ENCODE data around the gene CENPO.

CENPO gene

GRCh38 chr2:24859968-24860600 lies 66.9 kb downstream of the CENPO start:
- Histone ChIP-seq H3K4me1 (ENCODE audit: control insufficient read depth, insufficient read depth, low read depth, low read length) (peaks cover 6% of the 10 kb centered on the region), H2BK15ac (ENCODE audit: low read depth, poor library complexity, severe bottlenecking) (no peak overlapping the region), H4K91ac (ENCODE audit: low read length) (peak overlapping the region; percentile 78), H3K4ac (ENCODE audit: low read depth in 1 of 2, low read length in 2 of 2) (no peak overlapping the region), H2AK5ac (ENCODE audit: low read length, severe bottlenecking) (no peak overlapping the region), H3K27ac (ENCODE audit: low read length, poor library complexity, severe bottlenecking) (no peak overlapping the region), H3K9ac (ENCODE audit: low read length) (no peak overlapping the region), H2AFZ (ENCODE audit: low read depth, low read length) (no peak overlapping the region), H3K14ac (ENCODE audit: low read length in 2 of 2) (no peak overlapping the region), H3K18ac (ENCODE audit: low read depth in 1 of 2, low read length in 2 of 2) (no peak overlapping the region), H3K4me3 (ENCODE audit: insufficient read depth in 1 of 2, low read depth in 1 of 2, low read length in 2 of 2) (no peak overlapping the region), H3K4me2 (ENCODE audit: low read length, poor library complexity, severe bottlenecking) (no peak overlapping the region), H2BK12ac (ENCODE audit: low read length in 2 of 2) (peak overlapping the region; percentile 11 to 49), H3K27me3 (ENCODE audit: control insufficient read depth in 1 of 2, insufficient read depth in 1 of 2, low read length in 2 of 2) (no peaks in the 10 kb centered on the region), H2BK5ac (ENCODE audit: low read depth, low read length, poor library complexity, severe bottlenecking) (no peak overlapping the region), H3K9me3 (ENCODE audit: control insufficient read depth, low read length) (no peaks in the 10 kb centered on the region), H4K8ac (ENCODE audit: low read length) (peak overlapping the region; percentile 57), H2BK120ac (ENCODE audit: low read depth, low read length) (no peak overlapping the region), H3K79me1 (replicated peaks; ENCODE audit: low read length, poor library complexity, severe bottlenecking) (peaks cover 7% of the 10 kb centered on the region), H3K36me3 (ENCODE audit: control insufficient read depth in 1 of 2, insufficient read depth in 2 of 2, low read depth in 1 of 2, low read length in 2 of 2) (peaks cover 0 to 3% of the 10 kb centered on the region in 2 experiments), H3K23ac (ENCODE audit: low read length in 2 of 2) (no peak overlapping the region)
- WGBS, result 98% methylated on average over 12 of the region's 15 CpGs
- DNase-seq, result no peak

- no peak overlapping the region for H3K23ac ChIP-seq (ENCODE audit: low read length in 2 of 2)
- H3K18ac ChIP-seq (ENCODE audit: low read depth in 1 of 2, low read length in 2 of 2), result no peak overlapping the region
- no peak overlapping the region for H3K4ac ChIP-seq (ENCODE audit: low read depth in 1 of 2, low read length in 2 of 2)
- no peak overlapping the region for H4K91ac ChIP-seq (ENCODE audit: low read length)
- H3K14ac ChIP-seq (ENCODE audit: low read length in 2 of 2), result no peak overlapping the region
- H3K4me3 ChIP-seq (ENCODE audit: insufficient read depth in 1 of 2, low read depth in 1 of 2, low read length in 2 of 2), result no peak overlapping the region
- H2BK120ac ChIP-seq (ENCODE audit: low read depth, low read length), result no peak overlapping the region
- peaks cover 5% of the 10 kb centered on the region for H3K4me1 ChIP-seq (ENCODE audit: control insufficient read depth, insufficient read depth, low read depth, low read length)
- no peak overlapping the region for H2BK12ac ChIP-seq (ENCODE audit: low read length in 2 of 2)
- no peak overlapping the region for H2AFZ ChIP-seq (ENCODE audit: low read depth, low read length)
- H3K27ac ChIP-seq (ENCODE audit: low read length, poor library complexity, severe bottlenecking), result no peak overlapping the region
- peaks cover 0 to 3% of the 10 kb centered on the region in 2 experiments for H3K36me3 ChIP-seq (ENCODE audit: control insufficient read depth in 1 of 2, insufficient read depth in 2 of 2, low read depth in 1 of 2, low read length in 2 of 2)
- peak overlapping the region; percentile 14 for H4K8ac ChIP-seq (ENCODE audit: low read length)
- no peak overlapping the region for H2AK5ac ChIP-seq (ENCODE audit: low read length, severe bottlenecking)
- no peak overlapping the region for H3K4me2 ChIP-seq (ENCODE audit: low read length, poor library complexity, severe bottlenecking)
- H3K79me1 ChIP-seq (replicated peaks; ENCODE audit: low read length, poor library complexity, severe bottlenecking), result peaks cover 8% of the 10 kb centered on the region
- 98% methylated on average over 7 of the region's 7 CpGs for WGBS
- no peak overlapping the region for H3K9ac ChIP-seq (ENCODE audit: low read length)
- H3K27me3 ChIP-seq (ENCODE audit: control insufficient read depth in 1 of 2, insufficient read depth in 1 of 2, low read length in 2 of 2), result no peaks in the 10 kb centered on the region
- H2BK15ac ChIP-seq (ENCODE audit: low read depth, poor library complexity, severe bottlenecking), result no peak overlapping the region
- DNase-seq, result no peak
- H3K9me3 ChIP-seq (ENCODE audit: control insufficient read depth, low read length), result no peaks in the 10 kb centered on the region
- no peak overlapping the region for H2BK5ac ChIP-seq (ENCODE audit: low read depth, low read length, poor library complexity, severe bottlenecking)
Measured at GRCh38 chr2:24860631-24861030, 67.4 kb downstream of the CENPO start.

GRCh38 chr2:24861500-24861899 lies 68.3 kb downstream of the CENPO start:
- H3K27me3 ChIP-seq (ENCODE audit: control insufficient read depth in 1 of 2, insufficient read depth in 1 of 2, low read length in 2 of 2), result no peaks in the 10 kb centered on the region
- no peak overlapping the region for H3K4me3 ChIP-seq (ENCODE audit: insufficient read depth in 1 of 2, low read depth in 1 of 2, low read length in 2 of 2)
- peaks cover 1% of the 10 kb centered on the region for H3K4me1 ChIP-seq (ENCODE audit: control insufficient read depth, insufficient read depth, low read depth, low read length)
- no peak overlapping the region for H2BK5ac ChIP-seq (ENCODE audit: low read depth, low read length, poor library complexity, severe bottlenecking)
- H2BK120ac ChIP-seq (ENCODE audit: low read depth, low read length), result no peak overlapping the region
- H3K27ac ChIP-seq (ENCODE audit: low read length, poor library complexity, severe bottlenecking), result no peak overlapping the region
- H3K79me1 ChIP-seq (replicated peaks; ENCODE audit: low read length, poor library complexity, severe bottlenecking), result peaks cover 10% of the 10 kb centered on the region
- no peak overlapping the region for H3K23ac ChIP-seq (ENCODE audit: low read length in 2 of 2)
- H3K36me3 ChIP-seq (ENCODE audit: control insufficient read depth in 1 of 2, insufficient read depth in 2 of 2, low read depth in 1 of 2, low read length in 2 of 2), result peaks cover 0 to 3% of the 10 kb centered on the region in 2 experiments
- H2BK12ac ChIP-seq (ENCODE audit: low read length in 2 of 2), result no peak overlapping the region
- no peak overlapping the region for H3K18ac ChIP-seq (ENCODE audit: low read depth in 1 of 2, low read length in 2 of 2)
- no peak overlapping the region for H3K4me2 ChIP-seq (ENCODE audit: low read length, poor library complexity, severe bottlenecking)
- no peaks in the 10 kb centered on the region for H3K9me3 ChIP-seq (ENCODE audit: control insufficient read depth, low read length)
- peak overlapping the region; percentile 29 for H3K9ac ChIP-seq (ENCODE audit: low read length)
- no peak overlapping the region for H2AK5ac ChIP-seq (ENCODE audit: low read length, severe bottlenecking)
- H3K14ac ChIP-seq (ENCODE audit: low read length in 2 of 2), result no peak overlapping the region
- no peak overlapping the region for H4K8ac ChIP-seq (ENCODE audit: low read length)
- no peak overlapping the region for H4K91ac ChIP-seq (ENCODE audit: low read length)
- no peak overlapping the region for H3K4ac ChIP-seq (ENCODE audit: low read depth in 1 of 2, low read length in 2 of 2)
- no peak overlapping the region for H2BK15ac ChIP-seq (ENCODE audit: low read depth, poor library complexity, severe bottlenecking)
- no peak overlapping the region for H2AFZ ChIP-seq (ENCODE audit: low read depth, low read length)
- DNase-seq, result no peak
- 94% methylated on average over 10 of the region's 11 CpGs for WGBS

- Histone ChIP-seq H2BK120ac (ENCODE audit: low read depth, low read length) (no peak overlapping the region), H3K14ac (ENCODE audit: low read length in 2 of 2) (no peak overlapping the region), H2BK12ac (ENCODE audit: low read length in 2 of 2) (no peak overlapping the region), H3K9ac (ENCODE audit: low read length) (no peak overlapping the region), H2BK5ac (ENCODE audit: low read depth, low read length, poor library complexity, severe bottlenecking) (no peak overlapping the region), H2AK5ac (ENCODE audit: low read length, severe bottlenecking) (no peak overlapping the region), H3K4me1 (ENCODE audit: control insufficient read depth, insufficient read depth, low read depth, low read length) (peaks cover 1% of the 10 kb centered on the region), H3K79me1 (replicated peaks; ENCODE audit: low read length, poor library complexity, severe bottlenecking) (peaks cover 6% of the 10 kb centered on the region), H2AFZ (ENCODE audit: low read depth, low read length) (no peak overlapping the region), H3K18ac (ENCODE audit: low read depth in 1 of 2, low read length in 2 of 2) (no peak overlapping the region), H3K4me3 (ENCODE audit: insufficient read depth in 1 of 2, low read depth in 1 of 2, low read length in 2 of 2) (no peak overlapping the region), H3K27me3 (ENCODE audit: control insufficient read depth in 1 of 2, insufficient read depth in 1 of 2, low read length in 2 of 2) (no peaks in the 10 kb centered on the region), H3K36me3 (ENCODE audit: control insufficient read depth in 1 of 2, insufficient read depth in 2 of 2, low read depth in 1 of 2, low read length in 2 of 2) (peaks cover 0 to 3% of the 10 kb centered on the region in 2 experiments), H3K9me3 (ENCODE audit: control insufficient read depth, low read length) (no peaks in the 10 kb centered on the region), H3K23ac (ENCODE audit: low read length in 2 of 2) (no peak overlapping the region), H2BK15ac (ENCODE audit: low read depth, poor library complexity, severe bottlenecking) (no peak overlapping the region), H3K4me2 (ENCODE audit: low read length, poor library complexity, severe bottlenecking) (no peak overlapping the region), H3K27ac (ENCODE audit: low read length, poor library complexity, severe bottlenecking) (no peak overlapping the region), H4K8ac (ENCODE audit: low read length) (no peak overlapping the region), H3K4ac (ENCODE audit: low read depth in 1 of 2, low read length in 2 of 2) (no peak overlapping the region), H4K91ac (ENCODE audit: low read length) (no peak overlapping the region)
- 80% methylated on average over 2 of the region's 3 CpGs for WGBS
- no peak for DNase-seq
Measured at GRCh38 chr2:24863641-24864040, 70.4 kb downstream of the CENPO start.
